Measurements from ENCODE around the gene TMED8.
"Not testable (repeated sequence)": the region's sequence is repeated elsewhere in the genome, so short reads cannot be mapped to it uniquely, and the experiment has no call there.

Gene TMED8

DNA sequence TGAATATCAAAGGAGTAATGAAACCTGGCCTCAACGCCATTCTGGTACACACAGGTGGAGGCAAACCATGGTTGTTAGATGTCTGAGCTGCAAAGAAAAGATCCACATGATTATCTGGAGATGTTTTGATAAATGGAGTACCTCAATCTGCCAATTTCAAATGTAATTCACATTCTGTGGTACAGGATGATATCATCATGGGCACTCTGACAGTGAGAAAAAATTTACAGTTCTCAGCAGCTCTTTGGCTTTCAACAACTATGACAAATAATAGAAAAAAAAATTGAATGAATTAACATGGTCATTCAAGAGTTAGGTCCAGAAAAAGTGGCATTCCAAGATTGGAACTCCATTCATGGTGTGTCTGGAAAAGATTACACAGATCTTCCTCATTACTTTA lies 17.3 kb downstream of the TMED8 start:
- no peak for DNase-seq

DNA sequence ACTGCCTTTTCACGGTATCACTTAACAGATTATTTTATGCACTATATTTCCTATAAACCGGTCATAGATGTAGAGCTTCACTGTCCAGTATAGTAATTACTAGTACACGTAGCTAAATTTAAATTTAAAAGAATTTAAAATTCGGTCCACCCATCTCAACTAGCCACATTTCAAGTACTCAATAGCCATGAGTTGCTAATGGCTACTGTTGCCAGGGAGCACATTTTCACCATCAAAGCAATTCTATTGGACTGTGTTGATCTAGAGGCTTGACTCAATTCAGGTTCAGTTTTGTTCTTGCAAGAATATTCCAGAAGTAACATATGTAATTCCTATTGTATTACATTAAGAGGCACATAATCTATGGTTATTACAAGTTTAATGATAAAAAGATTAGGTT lies 20.0 kb downstream of the TMED8 start:
- DNase-seq: no peak

GRCh38 chr14:77355811-77356210 lies 21.1 kb downstream of the TMED8 start:
- DNase-seq: no peak

- no peak for DNase-seq
Measured at GRCh38 chr14:77353469-77354141, 23.3 kb downstream of the TMED8 start.

- no peak for DNase-seq
Measured at GRCh38 chr14:77347751-77348150, 29.1 kb downstream of the TMED8 start.

GRCh38 chr14:77346495-77346894 lies 30.4 kb downstream of the TMED8 start:
- no peak for DNase-seq

DNA sequence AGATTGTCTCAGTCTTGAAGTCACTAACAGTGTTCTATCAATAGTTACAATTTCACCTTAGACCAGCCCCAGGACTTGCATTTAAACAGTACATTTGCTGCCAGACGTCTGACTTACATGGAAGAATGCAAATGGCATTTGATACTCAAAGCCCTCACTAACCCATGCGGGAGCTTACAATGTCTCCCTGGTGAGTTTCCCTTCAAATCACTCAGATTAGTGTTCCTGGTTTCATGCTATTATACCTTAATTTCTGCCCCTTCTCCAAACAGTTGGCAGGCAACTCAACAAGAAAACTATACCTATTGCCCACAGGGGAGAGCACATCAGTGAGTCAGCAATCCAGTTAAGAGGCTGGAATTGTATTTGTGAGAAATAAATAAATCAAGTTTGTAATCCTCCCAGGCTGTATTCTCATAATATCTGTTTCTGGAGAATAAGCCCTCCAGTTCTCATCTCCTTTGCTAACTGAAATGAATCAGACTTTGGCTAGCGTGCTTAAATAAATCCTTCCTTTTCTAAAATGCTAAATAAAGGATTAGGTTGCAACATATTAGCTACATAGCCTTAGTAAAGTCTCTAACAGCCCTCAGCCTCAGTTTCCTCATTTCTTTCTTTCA lies 32.4 kb downstream of the TMED8 start:
- DNase-seq: no peak

DNA sequence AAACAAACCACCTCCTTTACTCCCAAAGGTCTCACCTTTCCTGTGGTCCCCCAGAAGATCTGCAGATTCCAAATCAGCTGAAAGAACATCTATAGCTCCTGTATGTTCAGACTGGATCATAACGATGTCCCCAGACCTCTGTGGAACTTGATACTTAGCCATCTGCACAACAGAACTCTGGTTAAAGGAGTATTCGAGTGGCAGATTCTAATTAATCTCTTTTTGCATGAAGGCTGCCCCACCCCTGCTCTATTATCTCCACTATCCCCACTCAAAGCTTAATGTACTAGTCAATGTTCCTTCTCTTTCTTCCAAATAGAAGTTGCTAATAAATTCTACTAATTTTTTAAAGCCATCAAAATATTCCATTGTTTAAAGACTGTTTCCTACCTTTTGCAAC lies 33.2 kb downstream of the TMED8 start:
- no peak for DNase-seq

DNA sequence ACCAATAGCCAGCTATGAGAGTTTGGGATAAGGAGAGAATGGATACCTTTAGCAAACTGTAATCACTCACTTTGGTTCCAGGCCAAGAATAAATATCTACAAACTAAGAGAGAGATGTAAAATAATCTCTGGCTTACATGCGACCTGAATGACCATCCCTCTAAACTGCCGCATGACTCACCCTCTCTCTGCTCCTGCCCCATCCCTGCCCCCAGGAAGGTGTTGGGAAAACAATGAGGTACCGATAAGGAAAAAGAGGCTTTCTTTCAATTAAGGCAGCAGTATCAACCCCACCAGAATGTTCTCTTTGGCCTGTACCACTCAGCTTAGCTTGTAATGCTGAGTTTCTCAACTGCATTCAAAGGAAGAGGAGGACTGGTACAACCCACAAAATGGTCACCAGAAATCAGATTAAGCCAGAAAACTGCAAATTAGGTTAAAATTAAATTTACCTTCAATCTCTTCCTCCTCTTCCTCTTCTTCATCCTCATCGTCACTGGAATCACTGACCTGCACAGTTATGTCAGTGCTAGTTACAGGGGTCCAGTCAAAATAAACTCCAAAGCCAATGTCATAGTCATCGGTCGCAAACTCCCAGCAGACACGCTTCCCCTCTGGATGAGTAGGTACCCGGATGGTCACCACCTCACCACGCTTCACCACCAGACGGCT lies 34.0 kb downstream of the TMED8 start:
- no peak for DNase-seq

DNA sequence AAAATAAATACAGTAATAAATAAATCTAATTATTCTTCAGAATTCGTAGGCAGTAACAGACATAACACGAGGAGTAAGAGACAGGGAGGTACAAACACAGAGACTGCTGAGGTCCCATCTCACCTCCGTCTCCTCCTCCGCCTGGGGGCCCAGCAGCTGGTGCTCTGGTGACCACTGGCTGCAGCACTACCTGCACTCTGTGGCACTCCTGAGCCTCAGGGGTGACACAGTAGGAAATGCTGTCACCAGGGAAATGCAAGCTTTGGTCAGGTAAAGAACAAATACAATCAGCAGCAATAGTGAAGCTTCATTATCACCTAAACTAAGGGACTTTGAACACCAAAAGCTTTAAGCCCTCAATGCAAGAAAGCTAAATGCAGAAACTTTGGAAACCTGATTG lies 36.5 kb downstream of the TMED8 start:
- no peak for DNase-seq

- DNase-seq: no peak
Measured at GRCh38 chr14:77339407-77339806, 37.5 kb downstream of the TMED8 start.

GRCh38 chr14:77338302-77338701 lies 38.6 kb downstream of the TMED8 start:
- no peak for DNase-seq

- no peak for DNase-seq
Measured at GRCh38 chr14:77337880-77338279, 39.0 kb downstream of the TMED8 start.

- not testable (repeated sequence) for DNase-seq
Measured at GRCh38 chr14:77337255-77337654, 39.6 kb downstream of the TMED8 start.

GRCh38 chr14:77335576-77335975 lies 41.3 kb downstream of the TMED8 start:
- DNase-seq: no peak

DNA sequence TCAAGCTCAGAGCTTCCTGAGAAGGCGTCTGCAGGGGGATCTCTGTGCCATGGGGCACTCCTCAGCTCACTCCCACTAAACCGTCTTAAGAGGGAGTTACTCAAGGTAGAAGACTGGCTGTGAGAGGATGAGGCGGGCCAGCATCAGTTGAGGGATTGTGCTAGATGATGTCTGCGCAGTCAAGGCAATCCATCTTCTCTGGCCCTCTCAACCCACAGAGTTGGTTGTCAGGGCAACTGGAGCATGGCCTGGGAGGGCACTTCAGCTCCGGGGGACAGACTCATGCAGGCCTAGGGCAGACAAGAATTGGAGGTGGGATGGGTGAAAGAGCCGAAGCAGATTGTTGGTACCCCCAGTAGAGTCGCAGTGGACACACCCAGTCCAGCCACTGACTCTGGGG lies 47.0 kb downstream of the TMED8 start:
- DNase-seq: no peak

- DNase-seq: no peak
Measured at GRCh38 chr14:77327111-77327510, 49.8 kb downstream of the TMED8 start.

DNA sequence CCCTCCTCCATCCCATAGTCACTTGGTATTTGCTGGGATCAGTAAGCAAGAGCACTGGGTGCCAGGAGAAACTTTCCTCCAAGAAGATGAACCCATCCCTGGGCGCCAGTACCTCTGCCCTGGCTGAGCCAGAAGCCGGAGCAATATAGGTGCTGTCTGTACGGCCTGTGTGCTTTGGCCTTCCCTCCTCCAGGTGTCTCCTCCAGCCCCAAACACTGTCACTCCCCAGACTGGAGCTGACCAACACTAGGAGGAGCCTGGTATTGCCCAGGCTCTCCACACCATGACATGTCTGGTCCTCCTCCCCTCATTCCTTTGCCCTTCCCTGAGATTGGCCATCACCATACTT lies 51.2 kb downstream of the TMED8 start:
- DNase-seq: no peak

GRCh38 chr14:77324816-77325745 lies 51.8 kb downstream of the TMED8 start:
- DNase-seq: no peak

DNA sequence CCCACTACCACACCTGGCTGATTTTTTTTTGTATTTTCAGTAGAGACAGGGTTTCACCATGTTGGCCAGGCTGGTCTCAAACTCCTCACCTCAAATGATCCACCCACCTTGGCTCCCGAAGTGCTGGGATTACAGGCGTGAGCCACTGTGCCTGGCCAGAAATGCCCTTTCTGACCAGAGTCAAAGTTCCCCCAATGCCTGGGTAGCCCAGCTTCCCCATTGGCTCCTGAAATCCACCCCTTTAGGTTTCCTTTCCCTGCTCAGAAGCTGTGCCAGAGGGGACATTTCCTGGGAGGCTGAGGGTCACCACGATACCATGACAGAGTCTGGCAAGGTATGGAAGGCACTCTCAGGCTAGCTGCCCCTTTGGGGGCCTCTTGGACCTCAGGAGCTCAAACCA lies 52.6 kb downstream of the TMED8 start:
- no peak for DNase-seq

- no peak for DNase-seq
Measured at GRCh38 chr14:77323571-77323970, 53.3 kb downstream of the TMED8 start.

DNA sequence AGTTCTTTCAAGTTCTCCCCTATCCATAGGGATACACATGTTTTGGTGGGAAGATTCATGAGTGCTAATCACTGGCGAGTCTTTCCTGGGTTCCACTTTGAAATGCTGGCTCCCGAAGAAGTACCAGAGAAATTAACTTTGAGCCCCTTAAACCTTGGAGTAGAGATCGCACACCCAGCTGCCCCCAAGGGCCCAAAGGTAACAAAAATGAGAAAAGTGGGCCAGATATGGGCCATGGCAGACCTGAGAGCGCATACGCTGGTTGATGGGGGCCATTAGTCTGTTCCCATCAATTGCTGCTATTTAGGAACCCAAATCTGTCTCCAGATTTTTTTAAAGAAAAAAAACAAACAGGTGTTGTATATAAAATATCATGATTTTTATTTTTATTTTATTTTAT lies 53.9 kb downstream of the TMED8 start:
- no peak for DNase-seq

DNA sequence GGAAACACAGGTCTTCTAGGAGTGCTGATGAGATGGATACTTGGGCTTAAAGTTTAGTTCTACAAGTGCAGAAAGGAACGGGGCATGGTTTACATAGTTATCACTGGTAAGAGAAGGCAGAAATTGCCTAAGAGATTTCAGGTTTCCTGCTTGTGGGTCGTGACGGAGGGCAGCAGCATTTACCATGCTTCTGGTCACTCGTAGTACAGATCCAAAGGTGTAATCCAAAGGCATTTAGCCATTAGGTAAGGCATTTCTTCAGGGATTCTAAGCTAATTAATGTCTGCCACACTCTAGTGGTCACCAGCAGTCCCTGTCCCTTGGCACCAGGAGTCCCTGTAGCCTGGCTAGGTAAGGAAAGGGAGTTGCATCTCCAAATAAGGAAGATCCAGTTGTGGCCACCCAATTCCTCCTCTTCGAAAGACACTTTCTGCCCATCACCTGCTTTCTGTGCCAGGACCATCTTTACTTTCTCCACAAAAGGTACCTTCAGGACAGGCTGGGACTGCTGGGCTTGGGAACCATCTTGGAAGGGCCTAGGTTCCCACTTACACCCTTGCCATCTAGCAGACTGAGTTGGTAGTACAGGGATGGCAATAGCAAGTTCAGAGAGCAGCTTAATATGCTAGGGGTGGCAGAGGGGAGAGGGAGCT lies 54.5 kb downstream of the TMED8 start:
- DNase-seq: no peak

Measured in activated CD4-positive, alpha-beta T cell treated with anti-CD3 and anti-CD28 coated beads, Interleukin-2, amount 50 U/mL, for 4 hours (primary cell).